Measurements from ENCODE around the gene LZTFL1.

GRCh38 chr3:45800611-45801010, 41.3 kb downstream of the LZTFL1 start:
- TF ChIP-seq CTCF (IDR thresholded peaks at IDR 0.05; ENCODE audit: poor library complexity) (no peak), EZH2phosphoT487 (IDR thresholded peaks at IDR 0.05; ENCODE audit: low read depth, severe bottlenecking, unreplicated experiment) (no peak), EZH2 (IDR thresholded peaks at IDR 0.05; ENCODE audit: borderline replicate concordance) (no peak)
